PC-9 (cell line): ENCODE measurements around the gene KIR3DL3. TPM values are rescaled to one million over a fixed set of nuclear protein-coding genes. Genes with fewer than 3 reads are reported as not detected.

ENCODE experiments used
- BruUV-seq: library from RNA; stranded (reverse); fragments of 400-500 nt; replicated peaks from 2 replicates; lab custom pipeline; 2021; lab: Mats Ljungman, UMichigan
- CTCF ChIA-PET: fragments of 300-600 bp; sonication (Branson Sonifier 250); formaldehyde crosslinking; loops from one replicate; lab custom pipeline; 2022; ENCODE audit warnings: antibody characterized with exemption; lab: Charles Lee
- POLR2A ChIA-PET: fragments of 300-600 bp; sonication (Branson Sonifier 250); formaldehyde crosslinking; loops from one replicate; lab custom pipeline; 2022; ENCODE audit warnings: antibody characterized with exemption; ENCODE audit not compliant: unreplicated experiment; lab: Charles Lee
- DNase-seq, 2 experiments: peaks; one replicate each; pipeline versions ENCODE4 v3.0.0 to v3.0.0-alpha.2; 2015 to 2022; ENCODE audit warnings: mixed read lengths in 1 of 2
- H2AFZ ChIP-seq: fragments of 200-600 bp; sonication (generic); 2 replicates; pipeline ENCODE4 v1.8.1; 2017; ENCODE audit warnings: antibody characterized with exemption
- H3F3A ChIP-seq: fragments of 200-600 bp; sonication (generic); 2 replicates; pipeline ENCODE4 v1.8.1; 2017; ENCODE audit warnings: antibody characterized with exemption, mild to moderate bottlenecking, low read depth; ENCODE audit not compliant: insufficient read depth
- H3K27ac ChIP-seq: fragments of 200-600 bp; sonication (generic); 2 replicates; pipeline ENCODE4 v1.6.1; 2016; ENCODE audit warnings: mixed run types
- H3K27me3 ChIP-seq: fragments of 200-600 bp; sonication (generic); 2 replicates; pipeline ENCODE4 v1.6.1; 2016; ENCODE audit warnings: low read depth, mixed run types; ENCODE audit not compliant: insufficient read depth
- H3K36me3 ChIP-seq: fragments of 200-600 bp; sonication (generic); 2 replicates; pipeline ENCODE4 v1.6.1; 2016; ENCODE audit warnings: low read depth, mixed run types
- H3K4me1 ChIP-seq: fragments of 200-600 bp; sonication (generic); replicated peaks from 2 replicates; pipeline ENCODE4 v1.6.1; 2016; ENCODE audit warnings: mixed run types; ENCODE audit not compliant: insufficient read depth
- H3K4me2 ChIP-seq: fragments of 200-600 bp; sonication (generic); 2 replicates; pipeline ENCODE4 v1.6.1; 2017; ENCODE audit warnings: mixed run types
- H3K4me3 ChIP-seq: fragments of 200-600 bp; sonication (generic); 2 replicates; pipeline ENCODE4 v1.6.1; 2016; ENCODE audit warnings: mixed run types
- H3K79me2 ChIP-seq: fragments of 200-600 bp; sonication (generic); 2 replicates; pipeline ENCODE4 v1.6.1; 2017; ENCODE audit warnings: low read depth, mixed run types
- H3K9me2 ChIP-seq: fragments of 200-600 bp; sonication (generic); 2 replicates; pipeline ENCODE4 v1.8.1; 2017; ENCODE audit warnings: mild to moderate bottlenecking; ENCODE audit not compliant: insufficient read depth
- H3K9me3 ChIP-seq: fragments of 200-600 bp; sonication (generic); 2 replicates; pipeline ENCODE4 v1.8.1; 2016; ENCODE audit warnings: low read depth; ENCODE audit not compliant: insufficient read depth
- H4K20me1 ChIP-seq: fragments of 200-600 bp; sonication (generic); 2 replicates; pipeline ENCODE4 v1.8.1; 2017; ENCODE audit not compliant: insufficient read depth
- EZH2 ChIP-seq: fragments of 200-600 bp; sonication (generic); IDR thresholded peaks from 2 replicates; pipeline ENCODE4 v1.8.0; 2017; ENCODE audit warnings: antibody characterized with exemption, low read depth
- intact Hi-C: fragments of 100-400 bp; cut with micrococcal nuclease; formaldehyde crosslinking; loops from one replicate; pipeline ENCODE4 v1.10.0; 2022; ENCODE audit not compliant: unreplicated experiment
- total RNA-seq: library from RNA; stranded (reverse); gene quantifications from 2 replicates; pipeline ENCODE4 v1.2.3, GENCODE V29; 2021
- TF ChIP-seq, protein P1 (sequence below): fragments of 200-600 bp; sonication (generic); conservative IDR thresholded peaks from 2 replicates; pipeline ENCODE4 v1.6.1; 2017; ENCODE audit warnings: mixed run types, antibody characterized with exemption, mild to moderate bottlenecking, moderate library complexity

The KIR3DL3 gene
- total RNA-seq, 1 experiment from 2014 or later: not detected

DNA sequence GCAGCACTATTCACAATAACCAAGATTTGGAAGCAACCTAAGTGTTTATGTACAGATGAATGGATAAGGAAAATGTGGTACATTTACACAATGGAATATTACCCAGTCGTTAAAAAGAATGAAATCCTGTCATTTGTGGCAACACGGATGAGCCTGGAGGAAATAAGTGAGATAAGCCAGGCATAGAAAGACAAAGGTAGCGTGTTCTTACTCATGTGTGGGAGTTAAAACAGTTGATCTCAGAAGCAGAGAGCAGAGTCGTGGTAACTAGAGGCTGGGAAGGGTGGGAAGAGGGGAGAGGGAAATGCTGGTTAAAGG is 32.0 kb upstream of the KIR3DL3 start:
- Histone ChIP-seq H3K4me2 (no peak overlapping the region), H2AFZ (no peak overlapping the region), H3K27me3 (peaks cover 81% of the 10 kb centered on the region), H4K20me1 (no peaks in the 10 kb centered on the region), H3K27ac (no peak overlapping the region), H3K9me3 (no peaks in the 10 kb centered on the region), H3K36me3 (no peaks in the 10 kb centered on the region), H3K4me1 (no peaks in the 10 kb centered on the region), H3K4me3 (no peak overlapping the region), H3F3A (no peaks in the 10 kb centered on the region), H3K9me2 (no peaks in the 10 kb centered on the region; the same call in 1 of the 2 replicates), H3K79me2 (no peaks in the 10 kb centered on the region)
- ChIA-PET CTCF (no interaction called here), POLR2A (no interaction called here)
- no peak for DNase-seq
- BruUV-seq: no TSS peak
- TF ChIP-seq EZH2: no peak
- TF ChIP-seq, protein P1, sequence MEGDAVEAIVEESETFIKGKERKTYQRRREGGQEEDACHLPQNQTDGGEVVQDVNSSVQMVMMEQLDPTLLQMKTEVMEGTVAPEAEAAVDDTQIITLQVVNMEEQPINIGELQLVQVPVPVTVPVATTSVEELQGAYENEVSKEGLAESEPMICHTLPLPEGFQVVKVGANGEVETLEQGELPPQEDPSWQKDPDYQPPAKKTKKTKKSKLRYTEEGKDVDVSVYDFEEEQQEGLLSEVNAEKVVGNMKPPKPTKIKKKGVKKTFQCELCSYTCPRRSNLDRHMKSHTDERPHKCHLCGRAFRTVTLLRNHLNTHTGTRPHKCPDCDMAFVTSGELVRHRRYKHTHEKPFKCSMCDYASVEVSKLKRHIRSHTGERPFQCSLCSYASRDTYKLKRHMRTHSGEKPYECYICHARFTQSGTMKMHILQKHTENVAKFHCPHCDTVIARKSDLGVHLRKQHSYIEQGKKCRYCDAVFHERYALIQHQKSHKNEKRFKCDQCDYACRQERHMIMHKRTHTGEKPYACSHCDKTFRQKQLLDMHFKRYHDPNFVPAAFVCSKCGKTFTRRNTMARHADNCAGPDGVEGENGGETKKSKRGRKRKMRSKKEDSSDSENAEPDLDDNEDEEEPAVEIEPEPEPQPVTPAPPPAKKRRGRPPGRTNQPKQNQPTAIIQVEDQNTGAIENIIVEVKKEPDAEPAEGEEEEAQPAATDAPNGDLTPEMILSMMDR: no peak
- intact Hi-C loops: no loop called here

DNA sequence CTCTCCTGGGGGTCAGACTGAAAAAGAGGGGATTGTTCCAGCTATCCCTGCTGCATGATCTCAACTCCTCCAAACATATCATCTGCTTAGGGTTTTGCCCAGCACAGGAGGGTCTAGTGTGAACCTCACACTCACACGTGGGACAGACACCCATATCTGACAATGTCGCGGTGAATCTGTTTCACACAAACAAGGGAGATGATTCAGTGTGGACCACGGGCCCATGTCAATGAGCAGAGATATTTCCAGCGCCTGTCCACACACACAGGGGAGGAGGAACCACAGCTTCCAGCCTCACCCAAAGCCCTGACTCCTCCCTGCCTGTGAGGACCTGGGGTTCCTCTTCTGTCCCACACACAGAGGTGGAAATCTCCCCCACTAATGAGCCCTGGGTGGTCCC is 29.6 kb upstream of the KIR3DL3 start:
- Histone ChIP-seq H3K27ac (no peak overlapping the region), H3K9me3 (no peaks in the 10 kb centered on the region), H4K20me1 (no peaks in the 10 kb centered on the region), H3K27me3 (peaks cover 81% of the 10 kb centered on the region), H3K4me2 (no peak overlapping the region), H3K79me2 (no peaks in the 10 kb centered on the region), H2AFZ (no peak overlapping the region), H3K36me3 (no peaks in the 10 kb centered on the region), H3K4me3 (no peak overlapping the region), H3K4me1 (no peaks in the 10 kb centered on the region), H3K9me2 (no peaks in the 10 kb centered on the region; the same call in 1 of the 2 replicates), H3F3A (no peaks in the 10 kb centered on the region)
- intact Hi-C loops: no loop called here
- CTCF ChIA-PET: no interaction called here
- BruUV-seq: no TSS peak
- POLR2A ChIA-PET: no interaction called here
- peak in 1 of 2 experiments; percentile 11 for DNase-seq
- TF ChIP-seq EZH2: no peak
- TF ChIP-seq, protein P1: no peak

DNA sequence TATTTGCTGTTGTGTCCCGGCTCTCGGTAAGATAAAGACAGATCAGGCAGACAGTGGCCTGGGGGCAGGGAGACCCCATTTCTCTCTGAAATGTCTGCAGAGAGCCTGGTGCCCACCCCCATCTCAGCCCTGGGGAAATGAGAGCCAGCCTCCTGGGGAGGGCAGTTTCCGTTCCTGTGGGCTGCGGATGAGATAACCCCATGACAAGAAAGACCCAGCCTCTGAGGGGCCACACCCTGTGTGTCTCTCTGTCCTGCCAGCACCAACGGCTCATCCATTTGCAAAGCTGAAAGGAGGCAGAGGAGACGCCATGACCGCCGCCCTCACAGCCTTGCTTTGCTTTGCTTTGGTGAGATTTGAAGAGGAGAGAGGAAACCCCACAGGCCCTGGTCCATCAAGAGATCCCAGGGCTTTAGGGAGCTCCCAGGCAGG is 28.1 kb upstream of the KIR3DL3 start:
- Histone ChIP-seq H3K4me2 (no peak overlapping the region), H2AFZ (no peak overlapping the region), H3K4me3 (no peak overlapping the region), H3K36me3 (no peaks in the 10 kb centered on the region), H3K27me3 (peaks cover 85% of the 10 kb centered on the region), H3K9me2 (no peaks in the 10 kb centered on the region; the same call in 1 of the 2 replicates), H3K9me3 (no peaks in the 10 kb centered on the region), H3K27ac (no peak overlapping the region), H4K20me1 (no peaks in the 10 kb centered on the region), H3K4me1 (no peaks in the 10 kb centered on the region), H3F3A (no peaks in the 10 kb centered on the region), H3K79me2 (no peaks in the 10 kb centered on the region)
- intact Hi-C loops: no loop called here
- ChIA-PET CTCF (no interaction called here), POLR2A (no interaction called here)
- peak in 1 of 2 experiments; percentile 8 for DNase-seq
- TF ChIP-seq, protein P1: no peak
- no peak for TF ChIP-seq EZH2
- no TSS peak for BruUV-seq
